Right lobe of liver (tissue), 6 donors: ENCODE results near the gene ZNF440. TPM values are rescaled to one million over a fixed set of nuclear protein-coding genes. Genes with fewer than 3 reads are reported as not detected.

Source experiments
- ATAC-seq, 4 donors: fragments of 200-7000 bp; cut with Tn5 transposase; one replicate each; pipeline ENCODE4 v1.9.1; 2020; ENCODE audit warnings: mild to moderate bottlenecking in 4 of 4, moderate library complexity in 4 of 4
- DNase-seq, 3 donors: peaks; one replicate each; pipeline ENCODE4 v3.0.0-alpha.2; 2020
- H3K27ac ChIP-seq, 3 donors: fragments of 200-600 bp; one replicate each; pipeline ENCODE4 v1.8.0; 2022
- H3K27me3 ChIP-seq, 2 donors: fragments of 200-600 bp; one replicate each; pipeline ENCODE4 v1.8.0; 2022
- H3K36me3 ChIP-seq, 4 donors: fragments of 200-600 bp; sonication (generic) in 1 of 4; one replicate each; pipeline versions ENCODE4 v1.5.1 to v1.8.0; 2017 to 2022; ENCODE audit warnings: control low read depth in 1 of 4
- H3K4me1 ChIP-seq, 4 donors: fragments of 200-600 bp; sonication (generic) in 1 of 4; one replicate each; pipeline versions ENCODE4 v1.5.1 to v1.8.0; 2017 to 2022; ENCODE audit warnings: control low read depth in 1 of 4
- H3K4me3 ChIP-seq, 3 donors: fragments of 200-600 bp; one replicate each; pipeline ENCODE4 v1.8.0; 2022
- H3K9me3 ChIP-seq, 4 donors: fragments of 200-600 bp; sonication (generic) in 1 of 4; one replicate each; pipeline versions ENCODE4 v1.5.1 to v1.8.0; 2017 to 2022; ENCODE audit warnings: control low read depth in 1 of 4
- POLR2A ChIP-seq: fragments of 450-650 bp; IDR thresholded peaks from one replicate; pipeline ENCODE4 v1.6.1; 2017; ENCODE audit warnings: antibody characterized with exemption, mild to moderate bottlenecking
- WGBS: methylation state at CpG from one replicate; pipeline ENCODE4 v1.1.6; 2018; ENCODE audit warnings: low coverage, low lambda C conversion rate; ENCODE audit not compliant: insufficient coverage; ENCODE audit errors: missing lambda C conversion rate; 5-methylcytosine and 5-hydroxymethylcytosine counted together
- intact Hi-C, 2 donors: fragments of 100-400 bp; cut with DNase I; formaldehyde crosslinking; loops; one replicate each; pipeline versions ENCODE4 v1.11.2 to v1.14.1; 2022
- total RNA-seq, 6 experiments: library from RNA; depleted of rRNA in 2 of 6; stranded (reverse); fragments of >200 nt in 2 of 6; fragmentation: NEBNext Ultra II Directional in 3 of 6; extraction: Animal tissue kit (Norgen Biotek cat#: 25700) in 3 of 6; gene quantifications; one replicate each; pipeline versions ENCODE4 v1.1.0 to v1.2.4, GENCODE V29; 2016 to 2023
- TF ChIP-seq, protein P1 (sequence below), 4 donors: fragments of 200-600 bp in 3 of 4; fragments of 450-650 bp in 1 of 4; IDR thresholded peaks; one replicate each; pipeline versions ENCODE4 v1.5.1 to v1.8.0; 2016 to 2022; ENCODE audit warnings: antibody characterized with exemption in 4 of 4, mild to moderate bottlenecking in 2 of 4
- donor health status: DM: no; HTN: yes; CAD: no.
- donor health status: DM: no; HTN: no; CAD: no.
- donor health status: DM: no; HTN: no; CAD: no.
- donor health status: DM: no; HTN: yes; CAD: no.
- donor health status: DM: no; HTN: yes; CAD: no.

ZNF440 gene
- total RNA-seq, 6 experiments from 2014 or later = 2.0 to 5.6 (median 3.7) TPM

DNA sequence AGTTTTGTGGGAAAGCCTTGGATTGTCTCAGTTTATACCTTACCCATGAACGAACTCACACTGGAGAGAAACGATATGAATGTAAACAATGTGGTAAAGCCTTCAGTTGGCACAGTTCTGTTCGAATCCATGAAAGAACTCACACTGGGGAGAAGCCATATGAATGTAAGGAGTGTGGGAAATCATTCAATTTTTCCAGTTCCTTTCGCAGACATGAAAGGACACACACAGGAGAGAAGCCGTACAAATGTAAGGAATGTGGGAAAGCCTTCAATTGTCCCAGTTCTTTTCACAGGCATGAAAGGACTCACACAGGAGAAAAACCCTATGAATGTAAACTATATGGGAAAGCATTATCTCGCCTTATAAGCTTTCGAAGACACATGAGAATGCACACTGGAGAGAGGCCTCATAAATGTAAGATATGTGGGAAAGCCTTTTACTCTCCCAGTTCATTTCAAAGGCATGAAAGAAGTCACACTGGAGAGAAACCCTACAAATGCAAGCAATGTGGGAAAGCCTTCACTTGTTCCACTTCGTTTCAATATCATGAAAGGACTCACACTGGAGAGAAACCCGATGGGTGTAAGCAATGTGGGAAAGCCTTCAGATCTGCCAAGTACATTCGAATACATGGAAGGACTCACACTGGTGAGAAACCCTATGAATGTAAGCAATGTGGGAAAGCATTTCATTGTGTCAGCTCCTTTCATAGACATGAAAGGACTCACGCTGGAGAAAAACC, 7.5 kb upstream of the ZNF440 start:
- H3K36me3 ChIP-seq = no peaks in the 10 kb centered on the region
- peaks cover 0 to 23% (median 8%) of the 10 kb centered on the region in 4 donors for H3K9me3 ChIP-seq
- no peak overlapping the region for H3K4me3 ChIP-seq
- no peaks in the 10 kb centered on the region for H3K27me3 ChIP-seq
- intact Hi-C loops = no loop called here
- 88% methylated on average over 11 of the region's 11 CpGs for WGBS
- H3K27ac ChIP-seq = no peak overlapping the region
- no peak for ATAC-seq
- no peaks in the 10 kb centered on the region for H3K4me1 ChIP-seq
- no peak for DNase-seq
- TF ChIP-seq, protein P1, sequence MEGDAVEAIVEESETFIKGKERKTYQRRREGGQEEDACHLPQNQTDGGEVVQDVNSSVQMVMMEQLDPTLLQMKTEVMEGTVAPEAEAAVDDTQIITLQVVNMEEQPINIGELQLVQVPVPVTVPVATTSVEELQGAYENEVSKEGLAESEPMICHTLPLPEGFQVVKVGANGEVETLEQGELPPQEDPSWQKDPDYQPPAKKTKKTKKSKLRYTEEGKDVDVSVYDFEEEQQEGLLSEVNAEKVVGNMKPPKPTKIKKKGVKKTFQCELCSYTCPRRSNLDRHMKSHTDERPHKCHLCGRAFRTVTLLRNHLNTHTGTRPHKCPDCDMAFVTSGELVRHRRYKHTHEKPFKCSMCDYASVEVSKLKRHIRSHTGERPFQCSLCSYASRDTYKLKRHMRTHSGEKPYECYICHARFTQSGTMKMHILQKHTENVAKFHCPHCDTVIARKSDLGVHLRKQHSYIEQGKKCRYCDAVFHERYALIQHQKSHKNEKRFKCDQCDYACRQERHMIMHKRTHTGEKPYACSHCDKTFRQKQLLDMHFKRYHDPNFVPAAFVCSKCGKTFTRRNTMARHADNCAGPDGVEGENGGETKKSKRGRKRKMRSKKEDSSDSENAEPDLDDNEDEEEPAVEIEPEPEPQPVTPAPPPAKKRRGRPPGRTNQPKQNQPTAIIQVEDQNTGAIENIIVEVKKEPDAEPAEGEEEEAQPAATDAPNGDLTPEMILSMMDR (IDR thresholded peaks at IDR 0.05) = no peak
- TF ChIP-seq POLR2A = no peak

DNA sequence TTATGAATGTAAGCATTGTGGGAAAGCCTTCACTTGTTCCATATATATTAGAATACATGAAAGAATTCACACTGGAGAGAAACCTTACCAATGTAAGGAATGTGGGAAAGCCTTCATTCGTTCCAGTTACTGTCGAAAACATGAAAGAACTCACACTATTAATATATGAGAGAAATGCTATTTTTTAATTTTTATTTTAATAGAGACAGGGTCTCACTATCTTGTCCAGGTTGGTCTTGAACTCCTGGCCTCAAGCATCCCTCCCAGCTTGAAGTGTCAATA, 7.0 kb upstream of the ZNF440 start:
- WGBS = 93% methylated on average over 2 of the region's 2 CpGs
- Histone ChIP-seq H3K4me1 (no peaks in the 10 kb centered on the region), H3K4me3 (no peak overlapping the region), H3K27ac (no peak overlapping the region), H3K36me3 (no peaks in the 10 kb centered on the region), H3K27me3 (no peaks in the 10 kb centered on the region), H3K9me3 (peaks cover 0 to 20% (median 8%) of the 10 kb centered on the region in 4 donors)
- ATAC-seq (no peak), DNase-seq (no peak)
- intact Hi-C loops = no loop called here
- TF ChIP-seq POLR2A = no peak
- TF ChIP-seq, protein P1 (IDR thresholded peaks at IDR 0.05) = no peak

DNA sequence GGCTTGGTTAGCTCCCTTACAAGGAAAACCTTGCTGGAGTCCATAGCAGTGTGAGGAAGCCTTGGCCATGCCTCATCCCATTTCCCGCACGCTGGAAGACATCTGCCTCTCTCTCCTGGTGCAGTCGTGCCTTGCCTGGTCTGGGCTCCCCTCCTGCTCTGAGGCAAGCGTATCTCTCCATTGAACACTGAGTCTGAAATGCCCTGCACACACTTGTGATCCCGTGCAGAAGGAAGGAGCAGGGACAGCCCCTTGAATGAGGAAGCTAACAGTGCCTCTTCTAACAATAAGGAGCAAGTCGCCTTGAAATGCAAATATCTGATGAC, 407 bp upstream of the ZNF440 start:
- H3K9me3 ChIP-seq = no peaks in the 10 kb centered on the region
- H3K36me3 ChIP-seq = no peaks in the 10 kb centered on the region
- 0% methylated on average over 2 of the region's 6 CpGs for WGBS
- TF ChIP-seq POLR2A = no peak
- TF ChIP-seq, protein P1 (IDR thresholded peaks at IDR 0.05) = no peak
- H3K27me3 ChIP-seq = no peaks in the 10 kb centered on the region
- H3K27ac ChIP-seq = peak overlapping the region in 1 of 3 donors; percentile 71
- ATAC-seq (peak; percentile 37 to 50 (median 44)), DNase-seq (no peak)
- H3K4me3 ChIP-seq = peak overlapping the region; percentile 86 to 94 (median 93)
- intact Hi-C loops = no loop called here
- peaks cover 0 to 4% (median 2%) of the 10 kb centered on the region in 4 donors for H3K4me1 ChIP-seq

DNA sequence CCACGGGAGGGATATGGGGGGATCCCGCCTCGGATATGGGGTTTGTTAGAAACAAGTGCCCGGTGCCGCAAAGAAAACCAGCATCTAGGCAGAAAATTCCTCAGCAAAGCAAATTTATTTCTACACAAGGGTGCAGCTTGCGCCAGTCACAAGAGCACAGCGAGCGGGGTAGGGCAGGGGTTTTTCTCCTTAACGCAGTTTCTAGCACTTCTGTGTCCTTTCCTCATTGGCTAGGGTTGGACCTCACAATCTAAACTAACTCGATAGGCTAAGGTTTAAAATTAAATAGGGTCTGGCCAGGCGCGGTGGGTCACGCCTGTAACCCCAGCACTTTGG, 595 bp downstream of the ZNF440 start:
- Histone ChIP-seq H3K4me3 (peak overlapping the region; percentile 86 to 94 (median 93)), H3K27me3 (no peaks in the 10 kb centered on the region), H3K9me3 (no peaks in the 10 kb centered on the region), H3K27ac (peak overlapping the region; percentile 36 to 71 (median 68)), H3K4me1 (peaks cover 0 to 4% (median 2%) of the 10 kb centered on the region in 4 donors), H3K36me3 (no peaks in the 10 kb centered on the region)
- intact Hi-C loops = no loop called here
- TF ChIP-seq, protein P1 (IDR thresholded peaks at IDR 0.05) = no peak
- no peak for TF ChIP-seq POLR2A
- ATAC-seq = peak; percentile 2 to 21 (median 12)
- DNase-seq = no peak
- WGBS = 19% methylated on average over 8 of the region's 13 CpGs
